Activated naive CD4-positive, alpha-beta T cell treated with anti-CD3 and anti-CD28 coated beads for 36 hours (primary cell): ENCODE results near the gene RIMKLB. TPM values are rescaled to one million over a fixed set of nuclear protein-coding genes. Genes with fewer than 3 reads are reported as not detected.

Source experiments
- CTCF ChIA-PET: fragments of 350-600 bp; sonication (Branson Sonifier 250); formaldehyde crosslinking; loops from one replicate; lab custom pipeline; 2021; ENCODE audit warnings: antibody characterized with exemption; lab: Charles Lee
- DNase-seq: peaks from one replicate; pipeline ENCODE4 v3.0.0-alpha.2; 2020
- H3K27ac Mint-ChIP-seq: one replicate; pipeline ENCODE4 v1.8.0; 2021; ENCODE audit warnings: mild to moderate bottlenecking, mixed read lengths
- H3K27me3 Mint-ChIP-seq: one replicate; pipeline ENCODE4 v1.8.0; 2021; ENCODE audit warnings: low read depth, mixed read lengths
- H3K36me3 Mint-ChIP-seq: one replicate; pipeline ENCODE4 v1.8.0; 2021; ENCODE audit warnings: low read depth, mixed read lengths
- H3K4me1 Mint-ChIP-seq: one replicate; pipeline ENCODE4 v1.8.0; 2021; ENCODE audit warnings: low read depth, mixed read lengths
- H3K4me3 Mint-ChIP-seq: one replicate; pipeline ENCODE4 v1.8.0; 2021; ENCODE audit warnings: mild to moderate bottlenecking, moderate library complexity, mixed read lengths
- H3K9me3 Mint-ChIP-seq: one replicate; pipeline ENCODE4 v1.8.0; 2021; ENCODE audit warnings: mixed read lengths
- intact Hi-C: fragments of 100-400 bp; cut with micrococcal nuclease; formaldehyde crosslinking; loops from one replicate; pipeline ENCODE4 v1.15.1; 2023
- total RNA-seq, 2 experiments: library from RNA; stranded (reverse); gene quantifications; one replicate each; pipeline ENCODE4 v1.2.3, GENCODE V29; 2021

Gene RIMKLB
- total RNA-seq, 2 experiments from 2014 or later = 5.2 to 5.5 TPM

GRCh38 chr12:8827551-8828256 is 129.9 kb downstream of the RIMKLB start:
- peaks cover 4% of the 10 kb centered on the region for H3K9me3 Mint-ChIP-seq
- no peak for DNase-seq
- CTCF ChIA-PET = interaction anchor here (0.6 kb wide), 1 partner anchor 9 kb away, joined by 5 read pairs; no protein-coding TSS in a partner anchor
- intact Hi-C loops = no loop called here
- no peaks in the 10 kb centered on the region for H3K36me3 Mint-ChIP-seq
- no peak overlapping the region for H3K4me3 Mint-ChIP-seq
- peaks cover 3% of the 10 kb centered on the region for H3K27me3 Mint-ChIP-seq
- peaks cover 4% of the 10 kb centered on the region for H3K4me1 Mint-ChIP-seq
- H3K27ac Mint-ChIP-seq = no peak overlapping the region

GRCh38 chr12:8828257-8829124 is 130.7 kb downstream of the RIMKLB start:
- Mint-ChIP-seq H3K36me3 (no peaks in the 10 kb centered on the region), H3K4me3 (no peak overlapping the region), H3K27ac (no peak overlapping the region), H3K27me3 (peaks cover 3% of the 10 kb centered on the region), H3K4me1 (peaks cover 4% of the 10 kb centered on the region), H3K9me3 (peaks cover 4% of the 10 kb centered on the region)
- intact Hi-C loops = no loop called here
- CTCF ChIA-PET = interaction anchor here (0.6 kb wide), 1 partner anchor 10 kb away, joined by 5 read pairs; no protein-coding TSS in a partner anchor
- DNase-seq = no peak

GRCh38 chr12:8829125-8829518 is 131.3 kb downstream of the RIMKLB start:
- H3K27ac Mint-ChIP-seq = no peak overlapping the region
- peaks cover 4% of the 10 kb centered on the region for H3K9me3 Mint-ChIP-seq
- no peak overlapping the region for H3K4me3 Mint-ChIP-seq
- peaks cover 4% of the 10 kb centered on the region for H3K4me1 Mint-ChIP-seq
- no peaks in the 10 kb centered on the region for H3K36me3 Mint-ChIP-seq
- DNase-seq = no peak
- intact Hi-C loops = no loop called here
- CTCF ChIA-PET = no interaction called here
- H3K27me3 Mint-ChIP-seq = peaks cover 3% of the 10 kb centered on the region

- Mint-ChIP-seq H3K4me1 (peaks cover 4% of the 10 kb centered on the region), H3K4me3 (no peak overlapping the region), H3K36me3 (no peaks in the 10 kb centered on the region), H3K9me3 (peaks cover 4% of the 10 kb centered on the region), H3K27ac (no peak overlapping the region), H3K27me3 (peaks cover 3% of the 10 kb centered on the region)
- no peak for DNase-seq
- intact Hi-C loops = no loop called here
- CTCF ChIA-PET = no interaction called here
Measured at GRCh38 chr12:8829621-8830020, 131.8 kb downstream of the RIMKLB start.

GRCh38 chr12:8831116-8831515 is 133.3 kb downstream of the RIMKLB start:
- Mint-ChIP-seq H3K36me3 (no peaks in the 10 kb centered on the region), H3K4me1 (peaks cover 4% of the 10 kb centered on the region)
- CTCF ChIA-PET = interaction anchor here (0.8 kb wide), 1 partner anchor 29 kb away, joined by 3 read pairs; no protein-coding TSS in a partner anchor

GRCh38 chr12:8832500-8832899 is 134.7 kb downstream of the RIMKLB start:
- intact Hi-C loops = no loop called here
- Mint-ChIP-seq H3K27ac (no peak overlapping the region), H3K27me3 (peaks cover under 1% of the 10 kb centered on the region), H3K4me3 (no peak overlapping the region), H3K36me3 (no peaks in the 10 kb centered on the region), H3K4me1 (peaks cover 1% of the 10 kb centered on the region), H3K9me3 (no peaks in the 10 kb centered on the region)
- CTCF ChIA-PET = no interaction called here
- DNase-seq = no peak

More at GRCh38 chr12:8831116-8831515, 133.3 kb downstream of the RIMKLB start:
- no peak overlapping the region for H3K27ac Mint-ChIP-seq
- H3K27me3 Mint-ChIP-seq = peaks cover 3% of the 10 kb centered on the region
- H3K9me3 Mint-ChIP-seq = no peaks in the 10 kb centered on the region
- no peak overlapping the region for H3K4me3 Mint-ChIP-seq
- intact Hi-C loops = no loop called here
- no peak for DNase-seq

Other genes starting within 250 kb of the RIMKLB start
- gene CLEC6A, start 242.0 kb upstream of the RIMKLB start, total RNA-seq = not detected
- gene CLEC4D, start 184.5 kb upstream of the RIMKLB start, total RNA-seq = not detected
- gene CLEC4E, start 157.1 kb upstream of the RIMKLB start, total RNA-seq = not detected
- not detected for gene AICDA, start 85.1 kb upstream of the RIMKLB start, total RNA-seq
- gene MFAP5, start 35.2 kb upstream of the RIMKLB start, total RNA-seq = not detected
- gene A2ML1, start 124.6 kb downstream of the RIMKLB start, total RNA-seq = not detected
- 10 to 100 TPM; 24.4 to 26.5 TPM for gene PHC1, start 216.5 kb downstream of the RIMKLB start, total RNA-seq